HG02610 (cell line): ENCODE data around the gene SEMA4A.
"Not testable (repeated sequence)": the region's sequence is repeated elsewhere in the genome, so short reads cannot be mapped to it uniquely, and the experiment has no call there.

Source experiments
- ATAC-seq: cut with Tn5 transposase; IDR thresholded peaks from one replicate; pipeline ENCODE4 v1.9.1; 2021; ENCODE audit warnings: mild to moderate bottlenecking, moderate library complexity; ENCODE audit not compliant: unreplicated experiment

SEMA4A gene

DNA sequence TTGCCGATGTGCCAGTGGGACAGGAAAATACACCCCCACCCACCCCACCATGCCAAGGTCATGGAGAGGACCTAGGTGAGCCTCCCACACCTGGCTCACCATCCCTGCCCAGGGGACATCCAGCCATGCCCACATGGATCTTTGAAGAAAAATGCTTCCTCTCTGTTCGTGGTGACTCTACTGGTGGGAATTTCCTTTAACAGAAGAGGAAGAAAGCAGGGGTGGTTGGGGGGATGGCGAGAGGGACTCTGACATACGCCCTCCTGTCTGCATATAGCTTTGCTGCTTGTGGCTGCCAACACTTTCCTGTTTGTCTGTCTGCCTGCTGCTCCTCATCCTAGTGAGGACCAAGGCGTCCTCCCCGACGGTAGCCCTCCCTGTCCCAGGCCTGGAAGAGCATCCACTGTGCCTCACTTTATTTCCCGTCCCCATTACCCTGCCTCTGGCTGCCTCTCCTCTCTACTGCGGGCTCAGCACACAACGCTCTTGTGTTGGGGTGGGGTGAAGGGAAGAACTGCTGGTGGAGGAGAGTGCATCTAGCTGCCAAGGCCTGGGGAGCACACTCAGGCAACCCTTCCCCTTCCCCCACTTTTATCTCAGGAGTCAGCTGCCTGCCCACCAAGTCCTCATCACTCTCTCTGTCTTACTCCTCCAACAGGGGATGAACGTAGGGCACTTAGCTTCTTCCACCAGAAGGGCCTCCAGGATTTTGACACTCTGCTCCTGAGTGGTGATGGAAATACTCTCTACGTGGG is 2.5 kb downstream of the SEMA4A start:
- no peak for ATAC-seq

DNA sequence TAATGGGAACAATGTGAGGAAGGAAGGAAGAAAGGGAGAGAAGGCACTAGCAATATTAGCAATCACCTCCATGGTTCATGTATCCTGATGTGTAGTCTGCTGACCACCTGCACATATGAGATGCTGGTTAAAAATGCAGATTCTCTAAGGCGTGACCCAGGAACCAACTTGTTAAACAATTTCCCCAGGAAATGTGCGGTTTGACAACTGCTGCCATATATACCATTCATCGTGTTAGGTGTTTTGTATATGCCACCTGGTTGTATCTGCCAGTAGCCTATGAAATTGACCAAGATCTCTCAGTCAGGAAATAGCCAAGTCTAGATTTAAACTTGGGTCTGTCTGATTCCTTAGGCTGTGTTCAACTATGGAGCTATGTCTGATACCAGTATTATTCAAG is 4.1 kb downstream of the SEMA4A start:
- no peak for ATAC-seq

- no peak for ATAC-seq
Observed at GRCh38 chr1:156157966-156158365, 4.6 kb downstream of the SEMA4A start.

GRCh38 chr1:156160000-156160742 is 6.8 kb downstream of the SEMA4A start:
- ATAC-seq = no peak

- ATAC-seq = no peak
Observed at GRCh38 chr1:156160743-156161171, 7.4 kb downstream of the SEMA4A start.

- no peak for ATAC-seq
Observed at GRCh38 chr1:156162430-156163037, 9.1 kb downstream of the SEMA4A start.

DNA sequence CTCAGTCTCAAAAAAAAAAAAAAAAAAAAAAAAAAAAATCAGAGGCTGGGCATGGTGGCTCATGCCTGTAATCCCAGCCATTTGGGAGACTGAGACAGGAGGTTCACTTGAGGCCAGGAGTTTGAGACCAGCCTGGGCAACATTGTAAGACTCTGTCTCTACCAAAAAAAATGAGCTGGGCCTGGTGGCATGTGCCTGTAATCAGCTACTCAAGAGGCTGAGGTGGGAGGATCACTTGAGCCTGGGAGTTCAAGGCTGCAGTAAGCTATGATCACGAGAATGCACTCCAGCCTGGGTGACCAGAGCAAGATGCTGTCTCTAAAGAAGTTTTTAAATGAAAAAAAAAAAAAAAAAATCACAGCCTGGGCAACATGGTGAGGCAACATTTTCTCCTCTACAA is 10.3 kb downstream of the SEMA4A start:
- ATAC-seq = no peak

DNA sequence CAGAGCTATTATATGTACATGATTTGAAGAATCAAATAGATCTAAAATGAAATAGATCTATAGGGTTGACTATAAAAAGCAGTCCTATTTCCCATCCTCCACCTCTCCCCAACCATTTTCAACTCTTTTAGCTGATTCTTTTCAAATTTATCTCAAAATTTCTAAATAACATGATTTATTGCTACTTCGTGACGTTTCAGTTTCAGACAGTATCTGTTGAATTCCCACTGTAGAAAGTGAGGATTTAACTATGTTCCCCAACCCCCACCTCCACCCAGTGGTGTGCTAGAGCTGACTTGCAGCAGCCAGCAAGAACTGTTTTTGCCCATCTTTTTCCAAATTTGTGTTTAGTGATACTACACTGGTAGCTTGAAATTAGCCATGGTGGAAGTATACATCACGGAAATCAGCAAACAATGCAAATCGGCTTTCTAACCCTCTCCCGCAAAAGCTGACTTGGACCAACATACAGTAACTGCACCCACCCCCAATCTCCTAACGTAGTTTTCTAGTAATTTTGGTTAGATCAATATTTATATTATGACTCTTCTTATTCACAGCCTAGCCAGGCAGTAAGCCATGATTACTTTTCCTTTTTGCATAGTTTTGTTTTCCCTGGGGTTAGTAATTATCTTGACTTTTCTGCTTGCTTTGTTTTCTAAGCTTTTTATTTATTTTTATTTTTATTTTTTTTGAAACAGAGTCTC is 10.9 kb downstream of the SEMA4A start:
- ATAC-seq = no peak

GRCh38 chr1:156165083-156165482 is 11.7 kb downstream of the SEMA4A start:
- no peak for ATAC-seq

DNA sequence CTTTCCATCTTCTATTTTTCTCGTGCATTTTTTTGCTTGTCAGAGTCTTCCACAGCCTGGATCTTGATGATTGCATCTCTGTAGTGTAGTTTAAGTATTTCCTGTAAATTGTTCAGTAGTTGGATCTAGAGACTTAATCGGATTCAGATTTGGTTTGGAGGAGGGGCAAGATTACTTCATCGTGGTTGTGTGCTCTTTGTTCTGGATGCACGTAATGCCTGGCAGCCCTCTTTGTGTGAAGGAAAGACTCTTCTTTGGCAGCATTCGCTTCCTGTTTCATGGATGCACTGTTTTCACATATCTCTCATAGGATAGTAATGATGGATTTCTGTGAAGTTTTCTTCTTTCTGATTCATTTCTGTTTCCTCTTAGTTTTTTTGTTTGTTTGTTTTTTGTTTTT is 14.2 kb downstream of the SEMA4A start:
- no peak for ATAC-seq

GRCh38 chr1:156172696-156173470 is 19.5 kb downstream of the SEMA4A start:
- no peak for ATAC-seq

- no peak for ATAC-seq
Observed at GRCh38 chr1:156176610-156177210, 23.3 kb downstream of the SEMA4A start.

DNA sequence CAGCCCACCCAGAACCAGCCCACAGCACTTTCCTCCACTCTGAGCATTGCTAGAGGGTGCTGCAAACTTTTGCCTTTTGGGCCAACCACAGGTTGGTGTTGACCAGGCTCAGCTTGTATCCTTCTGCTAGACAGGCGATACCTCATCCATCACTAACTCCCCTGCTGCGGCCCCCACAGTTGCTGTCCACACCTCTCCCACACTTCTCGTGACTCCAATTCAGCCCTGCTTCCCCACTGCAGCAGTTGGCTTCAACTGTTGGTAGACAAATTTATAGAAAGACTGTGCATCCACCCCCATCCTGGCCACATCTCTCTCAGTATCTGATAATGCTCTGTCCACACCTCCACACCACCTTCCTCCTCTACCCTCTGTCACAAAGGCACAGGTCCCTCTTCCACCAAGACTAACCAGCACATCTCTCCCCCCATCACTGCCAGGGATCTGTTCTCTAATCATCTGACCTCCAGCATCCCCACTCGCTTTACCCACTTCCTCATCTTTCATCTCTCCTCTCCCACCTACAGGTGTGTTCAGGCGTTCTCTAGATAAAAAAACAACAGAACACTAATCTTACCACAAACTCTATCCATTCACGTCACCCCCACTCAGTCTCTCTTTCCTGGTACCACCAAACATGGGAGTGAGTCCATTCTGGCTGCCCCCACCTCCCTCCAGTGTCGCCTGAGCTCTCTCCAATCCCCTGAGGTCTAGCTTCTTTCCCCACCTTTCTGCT is 24.7 kb downstream of the SEMA4A start:
- no peak for ATAC-seq

DNA sequence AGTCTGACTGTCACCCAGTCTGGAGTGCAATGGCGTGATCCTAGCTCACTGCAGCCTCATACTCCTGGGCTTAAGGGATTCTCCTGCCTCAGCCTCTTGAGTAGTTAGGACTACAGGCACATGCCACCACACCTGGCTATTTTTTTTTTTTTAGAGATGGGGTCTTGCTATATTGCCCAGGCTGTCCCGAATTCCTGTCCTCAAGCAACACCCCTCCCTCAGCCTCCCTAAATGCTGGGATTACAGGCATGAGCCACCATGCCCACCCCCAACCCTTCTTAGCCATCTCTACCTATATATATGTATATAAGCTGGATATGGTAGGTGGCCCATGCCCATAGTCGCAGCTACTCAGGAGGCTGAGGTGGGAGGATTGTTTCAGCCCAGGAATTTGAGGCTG is 27.1 kb downstream of the SEMA4A start:
- no peak for ATAC-seq

GRCh38 chr1:156181391-156181924 is 28.1 kb downstream of the SEMA4A start:
- not testable (repeated sequence) for ATAC-seq

GRCh38 chr1:156182010-156182779 is 28.8 kb downstream of the SEMA4A start:
- ATAC-seq = not testable (repeated sequence)

- not testable (repeated sequence) for ATAC-seq
Observed at GRCh38 chr1:156186347-156187177, 33.2 kb downstream of the SEMA4A start.
